Uterus (tissue), 2 donors: ENCODE data around the gene MEIS2.

ENCODE experiments used
- POLR2A ChIP-seq, 2 donors: fragments of 450-650 bp; IDR thresholded peaks; one replicate each; pipeline ENCODE4 v1.6.1; 2016; ENCODE audit warnings: antibody characterized with exemption in 2 of 2, mild to moderate bottlenecking in 1 of 2, moderate library complexity in 1 of 2
- TF ChIP-seq, protein P1 (sequence below), 4 experiments: fragments of 200-600 bp in 2 of 4; fragments of 450-650 bp in 2 of 4; sonication (generic) in 2 of 4; IDR thresholded peaks; one replicate each; pipeline ENCODE4 v1.5.1; 2016 to 2019; ENCODE audit warnings: antibody characterized with exemption in 4 of 4, mild to moderate bottlenecking in 2 of 4, moderate library complexity in 1 of 4

DNA sequence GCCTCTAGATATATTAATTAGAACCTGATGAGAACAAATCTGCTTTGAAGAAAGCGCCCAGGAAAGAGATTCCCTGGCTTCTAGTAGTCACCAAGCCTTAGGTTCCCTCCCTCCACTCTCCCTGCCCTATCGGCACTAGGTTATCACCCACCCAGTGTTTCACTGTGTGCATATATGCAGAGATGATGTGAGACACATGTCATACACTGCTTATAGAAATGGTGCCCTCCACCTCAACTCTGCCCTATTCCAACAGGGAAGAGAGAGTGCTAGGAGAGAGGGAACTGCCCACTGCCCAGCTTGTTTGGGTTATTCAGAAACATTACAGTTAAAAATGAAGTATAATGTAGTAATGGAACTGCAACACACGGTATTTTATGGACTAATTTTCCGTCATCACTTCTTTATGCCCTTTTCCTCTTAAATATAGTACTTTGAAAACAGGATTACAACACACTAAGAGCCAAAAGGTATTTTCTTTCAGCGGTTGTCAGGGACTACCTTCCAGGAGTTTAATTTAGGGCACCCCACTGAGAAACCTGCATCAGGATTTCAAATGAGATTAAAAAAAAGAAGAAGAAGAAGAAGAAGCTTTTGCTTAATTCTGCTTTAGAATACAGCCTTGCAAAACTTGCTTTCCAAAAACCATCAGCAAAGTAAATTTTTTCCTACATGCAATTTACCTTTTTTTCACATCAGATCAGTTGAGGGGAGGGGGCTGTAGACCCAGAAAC lies 55.3 kb downstream of the MEIS2 start:
- TF ChIP-seq, protein P1, sequence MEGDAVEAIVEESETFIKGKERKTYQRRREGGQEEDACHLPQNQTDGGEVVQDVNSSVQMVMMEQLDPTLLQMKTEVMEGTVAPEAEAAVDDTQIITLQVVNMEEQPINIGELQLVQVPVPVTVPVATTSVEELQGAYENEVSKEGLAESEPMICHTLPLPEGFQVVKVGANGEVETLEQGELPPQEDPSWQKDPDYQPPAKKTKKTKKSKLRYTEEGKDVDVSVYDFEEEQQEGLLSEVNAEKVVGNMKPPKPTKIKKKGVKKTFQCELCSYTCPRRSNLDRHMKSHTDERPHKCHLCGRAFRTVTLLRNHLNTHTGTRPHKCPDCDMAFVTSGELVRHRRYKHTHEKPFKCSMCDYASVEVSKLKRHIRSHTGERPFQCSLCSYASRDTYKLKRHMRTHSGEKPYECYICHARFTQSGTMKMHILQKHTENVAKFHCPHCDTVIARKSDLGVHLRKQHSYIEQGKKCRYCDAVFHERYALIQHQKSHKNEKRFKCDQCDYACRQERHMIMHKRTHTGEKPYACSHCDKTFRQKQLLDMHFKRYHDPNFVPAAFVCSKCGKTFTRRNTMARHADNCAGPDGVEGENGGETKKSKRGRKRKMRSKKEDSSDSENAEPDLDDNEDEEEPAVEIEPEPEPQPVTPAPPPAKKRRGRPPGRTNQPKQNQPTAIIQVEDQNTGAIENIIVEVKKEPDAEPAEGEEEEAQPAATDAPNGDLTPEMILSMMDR (IDR thresholded peaks at IDR 0.05), result no peak
- no peak for TF ChIP-seq POLR2A (IDR thresholded peaks at IDR 0.05)
